NCI-H146 (cell line): Measurements from ENCODE around the gene LY9.
"Not testable (repeated sequence)": the region's sequence is repeated elsewhere in the genome, so short reads cannot be mapped to it uniquely, and the experiment has no call there.

Experiments
- DNase-seq: peaks from one replicate; lab custom pipeline; 2025; lab: John Stamatoyannopoulos, UW

LY9 gene

DNA sequence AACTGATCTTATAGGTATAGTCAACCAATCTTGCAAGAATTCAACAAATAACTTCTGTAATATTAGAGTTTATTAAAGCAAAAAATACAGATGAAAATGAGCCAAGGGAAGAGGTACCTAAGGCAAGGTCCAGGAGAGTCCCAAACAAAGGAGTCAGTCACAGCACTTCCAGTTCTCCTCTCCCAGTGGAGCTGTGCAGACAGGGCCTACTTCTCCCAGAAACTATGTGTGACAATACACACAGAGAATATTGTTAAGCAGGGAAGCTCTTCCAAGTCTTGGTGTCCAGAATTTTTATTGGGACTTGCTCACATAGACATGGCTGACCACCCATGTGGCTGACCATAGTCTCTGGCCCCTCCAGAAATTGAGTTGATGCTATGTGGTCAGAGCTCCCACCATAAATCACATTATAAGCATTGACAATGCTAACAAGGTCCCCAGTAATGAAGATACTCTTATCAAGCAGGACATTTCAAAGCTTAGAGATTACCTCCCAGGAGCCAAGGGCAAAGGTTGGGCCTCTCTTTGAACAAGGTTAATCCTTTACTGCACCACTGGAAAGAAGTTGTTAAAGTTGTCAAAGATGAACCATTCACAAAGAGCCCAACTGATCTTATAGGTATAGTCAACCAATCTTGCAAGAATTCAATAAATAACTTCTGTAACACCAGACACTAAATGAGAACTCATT lies 70.2 kb downstream of the LY9 start:
- no peak for DNase-seq

DNA sequence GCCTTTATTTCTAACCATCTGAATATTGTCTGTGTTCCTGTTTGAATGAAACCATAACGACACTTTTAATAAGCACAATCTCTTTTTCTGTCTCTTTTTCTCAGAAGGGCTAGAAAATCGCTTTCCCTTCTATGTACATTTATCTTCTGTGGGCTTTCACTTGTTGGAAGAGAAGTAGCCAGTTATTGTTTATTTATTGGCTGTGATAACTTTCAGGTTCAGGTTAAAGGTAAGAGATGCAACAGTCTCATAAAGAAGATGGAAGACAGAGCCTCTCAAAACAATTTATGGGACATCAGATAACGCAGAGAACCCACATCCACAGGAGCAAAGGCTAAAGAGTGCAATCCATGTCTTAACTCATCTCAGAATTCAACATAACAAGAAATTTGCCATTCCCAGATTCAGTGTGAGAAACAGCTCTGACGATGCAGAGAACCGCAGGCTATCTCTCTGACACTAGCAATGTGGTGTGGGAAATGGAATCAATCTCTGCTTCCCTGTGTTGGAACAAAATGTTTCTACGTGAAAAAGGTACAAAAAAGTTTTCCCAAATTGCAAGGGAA lies 70.8 kb downstream of the LY9 start:
- DNase-seq, result no peak

DNA sequence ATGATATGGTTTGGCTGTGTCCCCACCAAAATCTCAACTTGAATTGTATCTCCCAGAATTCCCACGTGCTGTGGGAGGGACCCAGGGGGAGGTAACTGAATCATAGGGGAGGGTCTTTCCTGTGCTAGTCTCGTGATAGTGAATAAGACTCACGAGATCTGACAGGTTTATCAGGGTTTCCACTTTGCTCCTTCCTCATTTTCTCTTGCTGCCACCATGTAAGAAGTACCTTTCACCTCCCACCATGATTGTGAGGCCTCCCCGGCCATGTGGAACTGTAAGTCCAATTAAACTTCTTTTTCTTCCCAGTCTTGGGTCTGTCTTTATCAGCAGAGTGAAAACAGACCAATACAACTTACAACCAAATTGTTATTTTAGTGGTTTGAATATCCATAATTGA lies 71.7 kb downstream of the LY9 start:
- DNase-seq, result not testable (repeated sequence)

DNA sequence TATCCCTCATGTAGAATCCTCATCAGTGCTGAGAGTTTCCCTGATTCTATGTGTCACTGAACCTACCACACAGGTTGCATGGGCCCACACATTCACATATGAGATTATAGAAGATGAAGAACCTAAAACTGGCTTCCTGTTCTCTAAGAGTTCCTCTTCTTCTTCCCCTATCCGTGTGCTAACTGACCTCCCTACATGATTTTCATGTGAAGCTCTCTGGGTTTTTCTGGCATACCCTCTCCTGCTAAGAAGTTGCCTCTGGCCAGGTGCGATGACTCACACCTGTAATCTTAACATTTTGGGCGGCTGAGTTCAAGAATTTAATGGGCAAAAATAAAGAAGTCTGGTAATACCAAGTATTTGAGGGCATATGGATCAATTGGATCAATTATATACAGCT lies 72.2 kb downstream of the LY9 start:
- no peak for DNase-seq

DNA sequence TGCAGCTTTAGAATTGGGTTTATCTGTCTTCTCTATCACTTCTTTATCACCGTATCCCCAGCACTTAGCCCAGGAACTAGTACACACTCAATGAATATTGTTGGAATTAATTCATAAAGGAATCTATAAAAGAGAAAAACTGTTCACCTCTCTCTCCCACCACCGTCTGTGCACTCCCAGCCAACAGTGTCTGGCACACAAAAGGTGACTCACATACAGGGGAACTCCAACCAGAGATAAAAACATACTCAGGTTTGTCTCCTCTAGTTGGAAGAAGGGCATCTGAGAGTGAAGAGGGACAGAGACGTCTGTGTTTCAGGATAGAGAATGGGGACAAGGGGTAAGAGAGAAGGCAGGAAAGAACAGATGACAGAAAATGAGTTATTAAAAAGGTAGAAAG lies 79.0 kb downstream of the LY9 start:
- DNase-seq, result no peak

DNA sequence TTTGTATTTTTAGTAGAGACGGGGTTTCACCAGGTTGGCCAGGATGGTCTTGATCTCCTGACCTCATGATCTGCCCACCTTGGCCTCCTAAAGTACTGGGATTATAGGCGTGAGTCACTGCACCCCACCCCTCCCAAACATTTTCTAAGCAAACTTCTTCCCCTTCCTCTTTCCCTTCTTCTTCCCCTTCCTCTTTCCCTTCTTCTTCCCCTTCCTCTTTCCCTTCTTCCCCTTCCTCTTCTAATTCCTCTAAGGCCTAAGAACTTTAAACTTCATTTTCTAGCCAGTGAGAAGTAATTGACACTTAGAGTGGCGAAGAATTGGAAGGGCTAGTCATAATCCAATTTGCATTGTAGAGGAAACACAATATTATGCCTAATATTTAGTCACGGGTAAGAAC lies 79.6 kb downstream of the LY9 start:
- DNase-seq, result not testable (repeated sequence)

DNA sequence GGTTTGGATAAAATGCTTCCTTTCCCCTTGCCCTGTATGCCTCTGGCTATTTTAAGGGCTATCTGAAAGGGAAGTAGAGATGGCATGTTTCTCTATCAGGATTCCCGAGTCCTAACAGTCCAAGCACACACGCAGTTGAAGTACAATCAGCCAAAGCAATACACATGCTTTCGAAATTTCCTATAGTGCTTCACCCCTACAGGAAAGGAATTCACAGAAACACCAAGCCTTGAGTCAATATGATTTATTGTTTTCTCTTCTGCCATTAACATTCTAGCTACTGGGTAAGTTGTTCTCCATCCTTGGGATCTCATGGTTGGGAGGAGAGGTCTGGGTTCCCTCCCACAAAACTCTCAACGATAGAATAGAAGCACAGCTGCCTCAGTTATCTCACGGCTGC lies 80.3 kb downstream of the LY9 start:
- no peak for DNase-seq

DNA sequence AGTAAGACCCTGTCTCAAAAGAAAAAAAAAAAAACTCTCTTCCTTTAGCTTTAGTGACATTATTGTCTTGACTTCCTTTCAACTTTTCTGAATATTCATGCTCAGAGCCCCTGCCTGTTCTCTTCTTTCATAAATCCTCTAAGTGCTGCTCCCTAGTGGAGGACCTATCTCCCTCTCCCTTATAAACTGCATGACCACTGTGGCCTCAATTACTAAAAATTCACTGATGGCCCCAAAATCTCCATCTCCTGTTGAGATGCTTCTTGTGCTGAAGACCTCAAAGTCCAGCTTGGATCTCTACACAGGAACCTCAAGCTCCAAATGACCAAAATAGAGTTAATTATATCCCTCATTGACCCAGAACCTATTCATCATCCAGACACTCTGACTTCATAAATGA lies 81.2 kb downstream of the LY9 start:
- DNase-seq, result no peak
